HG03095 (cell line): Measurements from ENCODE around the gene KLK8.
"Not testable (repeated sequence)": the region's sequence is repeated elsewhere in the genome, so short reads cannot be mapped to it uniquely, and the experiment has no call there.

Experiments
- ATAC-seq: cut with Tn5 transposase; IDR thresholded peaks from one replicate; pipeline ENCODE4 v1.9.1; 2021; ENCODE audit warnings: moderate library complexity; ENCODE audit not compliant: unreplicated experiment

The KLK8 gene

DNA sequence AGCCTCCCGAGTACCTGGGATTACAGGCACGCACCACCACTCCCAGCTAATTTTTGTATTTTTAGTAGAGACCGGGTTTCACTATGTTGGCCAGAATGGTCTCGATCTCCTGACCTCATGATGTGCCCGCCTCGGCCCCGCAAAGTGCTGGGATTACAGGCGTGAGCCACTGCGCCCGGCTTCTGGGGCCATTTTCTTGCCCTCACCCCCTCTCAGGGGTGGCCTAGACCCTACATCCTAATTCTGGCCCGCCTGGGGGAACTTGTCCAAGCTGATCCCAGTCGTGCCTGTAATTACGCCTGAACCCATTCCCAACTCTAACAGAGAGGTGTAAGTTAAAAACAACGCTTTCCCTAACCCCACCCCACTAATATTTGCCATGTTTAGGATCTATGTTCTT lies 17.0 kb downstream of the KLK8 start:
- not testable (repeated sequence) for ATAC-seq

DNA sequence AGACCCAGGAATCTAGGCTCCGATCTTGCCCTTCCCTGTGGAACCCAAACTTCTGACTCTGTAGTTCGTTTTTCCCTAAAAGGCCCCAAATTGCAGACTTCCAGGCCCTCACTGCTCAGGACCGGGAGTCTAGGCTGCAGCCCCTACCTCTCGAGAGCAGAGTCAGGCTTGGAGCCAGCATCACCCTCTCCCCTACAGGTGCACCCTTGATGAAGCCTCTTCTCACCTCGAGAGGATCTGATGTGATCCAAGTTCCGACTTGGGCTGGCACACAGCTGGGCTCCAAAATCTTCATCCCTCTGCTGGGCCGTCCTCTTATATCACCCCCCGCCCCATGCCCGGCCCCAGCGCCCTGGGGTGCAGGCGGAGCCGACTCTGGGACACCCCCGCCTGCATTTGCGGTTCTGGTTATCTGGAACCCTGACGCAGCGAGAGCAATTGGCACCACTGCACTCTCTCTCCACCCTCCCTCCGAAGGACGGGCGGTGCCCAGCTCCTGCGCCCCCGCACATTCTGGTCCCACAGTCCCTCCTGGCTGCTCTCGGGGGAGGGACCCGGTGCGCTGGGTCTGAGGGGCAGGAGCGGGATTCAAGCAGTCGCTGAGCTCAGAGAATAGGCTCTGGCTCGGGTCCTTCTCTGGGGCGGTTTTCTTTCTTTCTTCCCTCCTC lies 17.6 kb downstream of the KLK8 start, which contains the start of gene KLK7:
KLK7 (minus strand) TSS at position 293 of the 668 bp plus-strand sequence. CDS start 1,518 bp downstream, outside the sequence.
- no peak for ATAC-seq

DNA sequence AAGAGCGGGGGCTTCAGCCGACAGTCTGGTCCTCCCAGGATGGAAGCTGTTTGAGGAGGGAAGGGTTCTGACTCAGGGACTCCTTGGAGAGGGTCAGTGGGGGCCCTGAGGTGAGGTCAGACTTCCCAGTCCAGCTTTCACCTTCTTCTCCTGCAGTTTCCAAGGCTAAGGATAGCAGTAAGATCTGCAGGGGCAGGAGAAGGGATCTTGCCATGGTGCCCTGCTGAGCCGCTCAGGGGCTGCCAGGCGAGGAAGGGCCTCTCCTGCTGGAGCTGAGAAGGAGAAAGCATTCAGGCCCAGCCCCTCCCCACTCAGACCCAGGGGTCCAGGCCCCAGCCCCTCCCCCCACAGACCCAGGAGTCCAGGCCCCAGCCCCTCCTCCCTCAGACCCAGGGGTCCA lies 19.2 kb downstream of the KLK8 start:
- no peak for ATAC-seq

GRCh38 chr19:50981587-50982146 lies 19.7 kb downstream of the KLK8 start:
- ATAC-seq: no peak

DNA sequence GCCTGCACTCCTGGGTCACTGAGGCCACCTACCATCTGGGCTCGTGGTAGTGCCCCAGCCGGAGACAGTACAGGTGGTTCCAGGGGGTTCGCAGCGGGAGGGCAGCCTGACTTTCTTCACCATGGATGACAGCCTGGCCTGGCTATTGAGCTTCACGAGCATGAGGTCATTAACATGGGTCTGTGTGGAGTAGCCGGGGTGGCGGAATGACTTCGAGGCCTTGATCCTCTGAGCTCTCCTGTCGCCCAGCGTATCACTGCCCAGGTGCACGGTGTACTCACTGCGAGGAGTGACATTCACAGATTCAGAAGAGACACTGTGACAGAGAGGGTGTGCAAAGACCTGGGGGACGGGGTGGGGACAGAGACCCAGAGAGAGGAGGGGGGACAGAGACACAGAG lies 21.2 kb downstream of the KLK8 start:
- ATAC-seq: no peak

- no peak for ATAC-seq
Observed at GRCh38 chr19:50979758-50980157, 21.6 kb downstream of the KLK8 start.

GRCh38 chr19:50978772-50979390 lies 22.5 kb downstream of the KLK8 start:
- ATAC-seq: no peak

- no peak for ATAC-seq
Observed at GRCh38 chr19:50977626-50978025, 23.8 kb downstream of the KLK8 start.

GRCh38 chr19:50975766-50976165 lies 25.6 kb downstream of the KLK8 start:
- ATAC-seq: no peak

DNA sequence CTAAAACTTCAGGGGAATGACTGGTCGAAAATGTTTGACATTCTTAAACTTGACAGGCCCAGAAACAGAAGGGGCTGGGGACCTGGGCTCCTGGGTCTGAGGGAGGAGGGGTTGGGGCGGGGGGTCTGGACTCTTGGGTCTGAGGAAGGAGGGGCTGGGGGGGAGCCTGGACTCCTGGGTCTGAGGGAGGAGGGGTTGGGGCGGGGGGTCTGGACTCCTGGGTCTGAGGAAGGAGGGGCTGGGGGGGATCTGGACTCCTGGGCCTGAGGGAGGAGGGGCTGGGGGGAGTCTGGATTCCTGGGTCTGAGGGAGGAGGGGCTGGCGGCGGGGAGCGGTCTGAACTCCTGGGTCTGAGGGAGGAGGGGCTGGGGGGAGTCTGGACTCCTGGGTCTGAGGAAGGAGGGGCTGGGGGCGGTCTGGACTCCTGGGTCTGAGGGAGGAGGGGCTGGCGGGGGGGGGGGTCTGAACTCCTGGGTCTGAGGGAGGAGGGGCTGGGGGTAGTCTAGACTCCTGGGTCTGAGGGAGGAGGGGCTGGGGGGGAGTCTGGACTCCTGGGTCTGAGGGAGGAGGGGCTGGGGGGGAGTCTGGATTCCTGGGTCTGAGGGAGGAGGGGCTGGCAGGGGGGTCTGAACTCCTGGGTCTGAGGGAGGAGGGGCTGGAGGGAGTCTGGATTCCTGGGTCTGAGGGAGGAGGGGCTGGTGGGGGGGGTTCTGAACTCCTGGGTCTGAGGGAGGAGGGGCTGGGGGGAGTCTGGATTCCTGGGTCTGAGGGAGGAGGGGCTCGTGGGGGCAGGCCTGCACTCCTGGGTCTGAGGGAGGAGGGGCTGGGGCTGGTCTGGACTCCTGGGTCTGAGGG lies 26.5 kb downstream of the KLK8 start:
- no peak for ATAC-seq

- ATAC-seq: no peak
Observed at GRCh38 chr19:50972795-50973376, 28.5 kb downstream of the KLK8 start.

DNA sequence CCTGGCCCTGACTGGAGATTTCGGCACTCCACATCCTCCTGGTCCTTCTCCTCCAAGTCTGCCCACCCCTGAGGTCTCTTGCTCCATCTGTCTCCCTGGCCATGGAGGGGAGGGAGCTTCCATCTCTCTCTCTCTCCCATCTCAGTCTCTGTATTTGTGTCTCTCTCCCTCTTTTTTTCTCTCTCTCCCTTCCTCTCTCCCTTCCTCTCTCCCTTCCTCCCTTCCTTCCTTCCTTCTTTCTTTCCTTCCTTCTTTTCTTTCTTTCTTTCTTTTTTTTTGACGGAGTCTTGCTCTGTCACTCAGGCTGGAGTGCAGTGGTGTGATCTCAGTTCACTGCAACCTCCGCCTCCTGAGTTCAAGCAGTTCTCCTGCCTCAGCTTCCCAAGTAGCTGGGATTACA lies 31.6 kb downstream of the KLK8 start:
- ATAC-seq: not testable (repeated sequence)

- ATAC-seq: no peak
Observed at GRCh38 chr19:50969413-50969760, 32.0 kb downstream of the KLK8 start, which contains the start of gene KLK6. Gene KLK6, minus strand, starts transcription at chr19:50969591. Its CDS starts 1,487 bp downstream, at chr19:50968104.

DNA sequence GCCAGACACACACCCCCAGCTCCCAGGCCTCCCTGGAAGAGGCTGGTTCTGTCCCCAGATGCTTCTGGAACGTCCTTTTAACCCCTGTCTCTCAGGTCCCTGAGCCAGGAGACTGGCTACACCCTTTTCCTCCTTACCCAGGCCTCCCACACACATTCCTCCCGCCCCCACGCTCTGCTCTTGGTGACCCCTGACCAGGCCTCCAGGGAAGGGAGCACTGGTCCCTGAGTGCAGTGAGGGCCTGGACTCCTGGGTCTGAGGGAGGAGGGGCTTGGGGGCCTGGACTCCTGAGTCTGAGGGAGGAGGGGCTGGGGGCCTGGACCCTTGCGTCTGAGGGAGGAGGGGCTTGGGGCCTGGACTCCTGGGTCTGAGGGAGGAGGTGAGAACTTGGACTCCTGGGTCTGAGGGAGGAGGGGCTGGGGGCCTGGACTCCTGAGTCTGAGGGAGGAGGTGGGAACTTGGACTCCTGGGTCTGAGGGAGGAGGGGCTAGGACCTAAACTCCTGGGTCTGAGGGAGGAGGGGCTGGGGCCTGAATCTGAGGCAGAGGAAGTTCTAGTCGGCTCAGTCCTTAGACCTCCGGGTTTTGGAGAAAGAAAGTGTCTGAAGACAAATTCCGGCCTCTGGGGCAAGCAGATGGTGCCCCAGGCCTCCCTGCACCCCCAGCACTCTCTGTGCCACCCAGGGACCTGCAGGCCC lies 32.5 kb downstream of the KLK8 start:
- ATAC-seq: no peak

DNA sequence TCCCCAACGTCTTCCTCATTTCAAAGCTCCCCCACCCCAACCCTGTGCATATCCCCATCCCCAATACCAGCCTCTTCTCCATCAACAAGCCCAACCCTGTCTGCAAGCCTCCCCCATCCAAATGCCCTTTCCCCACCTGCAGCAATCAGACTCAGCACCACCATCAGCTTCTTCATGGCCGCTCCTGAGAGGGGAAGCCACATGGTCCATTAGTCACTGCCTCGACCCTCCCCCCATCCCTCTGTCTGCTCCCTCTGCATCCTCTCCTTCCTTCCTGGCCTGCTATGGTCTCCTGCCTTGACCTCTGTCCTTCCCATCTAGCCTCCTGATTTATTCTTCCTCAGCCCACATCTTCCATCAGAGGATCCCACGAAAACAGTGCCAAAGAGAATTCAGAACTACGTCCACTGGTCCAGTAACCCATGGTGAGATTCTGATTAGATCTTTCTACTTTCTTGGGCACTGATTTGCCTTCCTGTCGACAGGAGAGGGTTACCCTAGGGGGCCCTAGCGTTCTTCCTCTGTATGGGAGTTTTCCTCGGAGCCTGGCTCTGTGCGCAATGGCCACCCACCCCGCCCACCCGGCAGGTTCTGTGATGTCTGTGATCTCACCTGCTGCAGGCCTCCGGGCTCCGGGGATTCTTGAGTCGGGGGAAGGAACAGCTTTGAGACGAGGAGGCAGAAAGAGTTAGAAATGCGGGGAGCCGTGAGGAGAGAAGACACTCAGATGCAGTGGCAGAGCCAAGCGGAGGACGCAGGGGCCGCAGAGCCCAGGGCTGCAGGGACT lies 33.3 kb downstream of the KLK8 start:
- no peak for ATAC-seq

- no peak for ATAC-seq
Observed at GRCh38 chr19:50964266-50964665, 37.1 kb downstream of the KLK8 start.

DNA sequence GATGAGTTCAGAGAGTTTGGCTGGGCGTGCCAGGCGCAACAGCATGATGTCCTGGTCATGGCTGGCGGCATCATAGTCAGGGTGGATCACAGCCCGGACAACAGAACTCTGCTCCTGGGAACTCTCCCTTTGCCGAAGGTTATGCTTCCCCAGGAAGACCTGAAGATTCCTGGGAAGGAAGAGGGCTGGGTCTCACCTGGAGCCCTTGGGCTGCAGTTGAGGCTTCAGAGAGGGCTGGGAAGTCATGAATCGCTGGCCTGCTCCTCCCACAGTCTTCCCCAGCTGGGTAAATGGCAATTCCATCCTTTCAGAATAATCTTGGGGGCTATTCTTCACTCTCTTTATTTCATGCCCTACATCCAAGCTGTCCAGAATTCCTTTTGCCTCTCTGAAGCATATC lies 38.0 kb downstream of the KLK8 start:
- no peak for ATAC-seq

GRCh38 chr19:50962245-50962644 lies 39.2 kb downstream of the KLK8 start:
- no peak for ATAC-seq

DNA sequence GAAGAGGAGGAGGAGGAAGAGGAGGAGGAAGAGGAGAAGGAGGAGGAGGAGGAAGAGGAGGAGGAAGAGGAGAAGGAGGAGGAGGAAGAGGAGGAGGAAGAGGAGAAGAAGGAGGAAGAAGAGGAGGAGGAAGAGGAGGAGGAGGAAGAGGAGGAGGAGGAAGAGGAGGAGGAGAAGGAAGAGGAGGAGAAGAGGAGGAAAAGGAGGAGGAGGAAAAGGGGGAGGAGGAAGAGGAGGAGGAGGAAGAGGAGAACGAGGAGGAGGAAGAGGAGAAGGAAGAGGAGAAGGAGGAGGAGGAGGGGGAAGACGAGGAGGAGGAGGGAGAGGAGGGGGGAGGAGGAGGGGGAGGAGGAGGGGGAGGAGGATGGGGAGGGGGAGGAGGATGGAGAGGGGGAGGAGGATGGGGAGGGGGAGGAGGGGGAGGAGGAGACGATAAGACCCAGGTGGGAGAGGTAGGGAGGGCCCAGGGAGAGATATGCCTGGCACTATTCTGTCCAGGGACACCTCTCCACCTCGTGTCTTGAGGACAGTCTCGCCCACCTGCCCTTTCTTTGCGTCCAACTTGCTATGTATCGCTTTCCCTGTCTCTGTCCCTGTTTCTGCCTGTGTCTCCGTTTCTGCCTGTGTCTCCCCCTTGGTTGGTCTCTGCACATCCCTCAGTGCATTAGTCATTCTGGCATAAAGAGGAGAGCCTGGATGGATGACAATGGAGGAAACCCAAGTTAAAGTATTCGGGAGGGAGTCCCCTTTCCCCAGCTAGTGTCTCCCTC lies 41.5 kb downstream of the KLK8 start:
- ATAC-seq: no peak
